Lower lobe of right lung (tissue), 2 donors: Measurements from ENCODE around the gene CHD5. TPM values are rescaled to one million over a fixed set of nuclear protein-coding genes. Genes with fewer than 3 reads are reported as not detected.
"Not testable (repeated sequence)": the region's sequence is repeated elsewhere in the genome, so short reads cannot be mapped to it uniquely, and the experiment has no call there.

ENCODE experiments used
- ATAC-seq, 2 donors: fragments of 200-7000 bp; cut with Tn5 transposase; one replicate each; pipeline ENCODE4 v1.9.1; 2020 to 2022; ENCODE audit warnings: mild to moderate bottlenecking in 2 of 2, moderate library complexity in 2 of 2
- DNase-seq: peaks from one replicate; pipeline ENCODE4 v3.0.0-alpha.2; 2020
- H3K27ac ChIP-seq: fragments of 200-600 bp; one replicate; pipeline ENCODE4 v1.8.0; 2022
- H3K27me3 ChIP-seq: fragments of 200-600 bp; one replicate; pipeline ENCODE4 v1.8.0; 2022; ENCODE audit warnings: low read depth
- H3K36me3 ChIP-seq: fragments of 200-600 bp; one replicate; pipeline ENCODE4 v1.8.0; 2022; ENCODE audit warnings: mild to moderate bottlenecking
- H3K4me1 ChIP-seq: fragments of 200-600 bp; one replicate; pipeline ENCODE4 v1.8.0; 2022
- H3K4me3 ChIP-seq: fragments of 200-600 bp; one replicate; pipeline ENCODE4 v1.8.0; 2022; ENCODE audit warnings: mild to moderate bottlenecking
- H3K9me3 ChIP-seq: fragments of 200-600 bp; one replicate; pipeline ENCODE4 v1.8.0; 2022
- intact Hi-C: fragments of 100-400 bp; cut with DNase I; formaldehyde crosslinking; loops from one replicate; pipeline ENCODE4 v1.11.0; 2022
- total RNA-seq: library from RNA; stranded (reverse); fragmentation: NEBNext Ultra II Directional; extraction: Animal tissue kit (Norgen Biotek cat#: 25700); gene quantifications from one replicate; pipeline ENCODE4 v1.2.1, GENCODE V29; 2021
- TF ChIP-seq, protein P1 (sequence below): fragments of 200-600 bp; IDR thresholded peaks from one replicate; pipeline ENCODE4 v1.8.0; 2022; ENCODE audit warnings: antibody characterized with exemption, mild to moderate bottlenecking
- donor health status: DM: no; HTN: yes; CAD: no; lungs with severe emphysema.

CHD5 gene
- total RNA-seq, 1 donor from 2014 or later, result 0.56 TPM

DNA sequence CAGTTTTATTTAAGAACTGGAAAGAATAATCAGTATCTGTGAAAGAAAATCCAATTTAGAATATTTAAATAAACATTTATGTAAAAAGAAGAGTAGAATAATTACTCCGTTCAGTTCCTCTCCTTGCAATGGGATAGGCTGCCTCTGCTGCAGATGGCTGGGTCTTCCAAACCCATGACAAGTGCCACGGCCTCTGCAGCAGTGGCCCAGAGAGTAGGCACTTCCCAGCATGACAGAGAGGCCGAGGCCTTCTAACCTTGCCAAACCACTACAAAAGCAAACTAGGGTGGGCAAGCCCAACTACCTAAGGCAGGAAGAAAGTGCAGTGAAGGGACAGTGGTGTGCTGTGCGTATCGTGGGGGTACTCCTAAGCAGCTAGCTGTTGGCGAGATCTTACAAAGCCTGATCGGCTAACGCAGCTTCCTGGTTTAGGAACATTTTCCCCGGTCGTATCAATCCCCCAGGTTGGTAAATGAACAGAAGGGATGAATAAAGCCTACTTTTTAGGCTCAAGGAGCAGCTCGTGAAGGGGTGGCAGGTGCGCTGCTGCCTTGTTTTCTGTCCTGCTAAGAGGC lies 41.2 kb upstream of the CHD5 start:
- peaks cover 46% of the 10 kb centered on the region for H3K36me3 ChIP-seq
- TF ChIP-seq, protein P1, sequence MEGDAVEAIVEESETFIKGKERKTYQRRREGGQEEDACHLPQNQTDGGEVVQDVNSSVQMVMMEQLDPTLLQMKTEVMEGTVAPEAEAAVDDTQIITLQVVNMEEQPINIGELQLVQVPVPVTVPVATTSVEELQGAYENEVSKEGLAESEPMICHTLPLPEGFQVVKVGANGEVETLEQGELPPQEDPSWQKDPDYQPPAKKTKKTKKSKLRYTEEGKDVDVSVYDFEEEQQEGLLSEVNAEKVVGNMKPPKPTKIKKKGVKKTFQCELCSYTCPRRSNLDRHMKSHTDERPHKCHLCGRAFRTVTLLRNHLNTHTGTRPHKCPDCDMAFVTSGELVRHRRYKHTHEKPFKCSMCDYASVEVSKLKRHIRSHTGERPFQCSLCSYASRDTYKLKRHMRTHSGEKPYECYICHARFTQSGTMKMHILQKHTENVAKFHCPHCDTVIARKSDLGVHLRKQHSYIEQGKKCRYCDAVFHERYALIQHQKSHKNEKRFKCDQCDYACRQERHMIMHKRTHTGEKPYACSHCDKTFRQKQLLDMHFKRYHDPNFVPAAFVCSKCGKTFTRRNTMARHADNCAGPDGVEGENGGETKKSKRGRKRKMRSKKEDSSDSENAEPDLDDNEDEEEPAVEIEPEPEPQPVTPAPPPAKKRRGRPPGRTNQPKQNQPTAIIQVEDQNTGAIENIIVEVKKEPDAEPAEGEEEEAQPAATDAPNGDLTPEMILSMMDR, result no peak
- ATAC-seq, result no peak

DNA sequence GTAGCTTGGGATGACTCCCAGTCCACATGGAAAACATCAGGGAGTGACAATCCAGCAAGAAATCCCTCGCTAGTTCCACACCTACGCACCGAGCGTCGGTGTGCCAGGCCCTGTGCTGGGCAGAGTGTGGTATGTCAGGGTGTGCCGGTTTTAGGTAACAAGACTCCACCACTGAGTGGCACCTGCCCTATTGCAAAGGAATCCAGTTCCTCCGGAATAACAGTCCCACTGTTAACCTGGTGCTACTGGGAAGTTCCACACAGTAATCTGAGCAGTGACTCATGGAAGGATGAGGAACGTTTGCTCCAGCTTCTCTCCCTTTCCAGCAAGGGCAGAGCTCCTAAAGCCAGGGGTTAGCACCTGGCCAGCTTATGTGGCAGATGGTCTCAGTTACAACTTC lies 40.1 kb upstream of the CHD5 start:
- TF ChIP-seq, protein P1, result no peak
- peak; percentile 52 to 80 for ATAC-seq
- Histone ChIP-seq H3K4me1 (peaks cover 7% of the 10 kb centered on the region), H3K36me3 (peaks cover 36% of the 10 kb centered on the region), H3K27me3 (no peaks in the 10 kb centered on the region), H3K4me3 (no peak overlapping the region), H3K27ac (no peak overlapping the region), H3K9me3 (no peaks in the 10 kb centered on the region)
- intact Hi-C loops, result no loop called here
- no peak for DNase-seq

More for the DNA sequence above, 41.2 kb upstream of the CHD5 start:
- H3K4me1 ChIP-seq, result peaks cover 7% of the 10 kb centered on the region
- no peaks in the 10 kb centered on the region for H3K9me3 ChIP-seq
- no peak overlapping the region for H3K27ac ChIP-seq
- intact Hi-C loops, result no loop called here
- no peaks in the 10 kb centered on the region for H3K27me3 ChIP-seq
- DNase-seq, result no peak
- H3K4me3 ChIP-seq, result no peak overlapping the region

DNA sequence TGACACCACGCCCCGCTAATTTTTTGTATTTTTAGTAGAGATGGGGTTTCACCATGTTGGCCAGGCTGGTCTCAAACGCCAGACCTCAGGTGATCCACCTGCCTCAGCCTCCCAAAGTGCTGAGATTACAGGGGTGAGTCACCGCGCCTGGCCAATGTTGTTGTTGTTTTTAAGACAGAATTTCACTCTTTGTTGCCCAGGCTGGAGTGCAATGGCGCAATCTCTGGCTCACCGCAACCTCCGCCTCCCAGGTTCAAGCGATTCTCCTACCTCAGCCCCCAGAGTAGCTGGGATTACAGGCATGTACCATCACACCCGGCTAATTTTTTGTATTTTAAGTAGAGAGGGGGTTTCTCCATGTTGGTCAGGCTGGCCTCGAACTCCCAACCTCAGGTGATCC lies 39.5 kb upstream of the CHD5 start:
- H3K27me3 ChIP-seq, H3K4me3 ChIP-seq, H3K27ac ChIP-seq, H3K4me1 ChIP-seq, H3K9me3 ChIP-seq, DNase-seq, intact Hi-C loops, ATAC-seq: not testable (repeated sequence)
- peaks cover 30% of the 10 kb centered on the region for H3K36me3 ChIP-seq

DNA sequence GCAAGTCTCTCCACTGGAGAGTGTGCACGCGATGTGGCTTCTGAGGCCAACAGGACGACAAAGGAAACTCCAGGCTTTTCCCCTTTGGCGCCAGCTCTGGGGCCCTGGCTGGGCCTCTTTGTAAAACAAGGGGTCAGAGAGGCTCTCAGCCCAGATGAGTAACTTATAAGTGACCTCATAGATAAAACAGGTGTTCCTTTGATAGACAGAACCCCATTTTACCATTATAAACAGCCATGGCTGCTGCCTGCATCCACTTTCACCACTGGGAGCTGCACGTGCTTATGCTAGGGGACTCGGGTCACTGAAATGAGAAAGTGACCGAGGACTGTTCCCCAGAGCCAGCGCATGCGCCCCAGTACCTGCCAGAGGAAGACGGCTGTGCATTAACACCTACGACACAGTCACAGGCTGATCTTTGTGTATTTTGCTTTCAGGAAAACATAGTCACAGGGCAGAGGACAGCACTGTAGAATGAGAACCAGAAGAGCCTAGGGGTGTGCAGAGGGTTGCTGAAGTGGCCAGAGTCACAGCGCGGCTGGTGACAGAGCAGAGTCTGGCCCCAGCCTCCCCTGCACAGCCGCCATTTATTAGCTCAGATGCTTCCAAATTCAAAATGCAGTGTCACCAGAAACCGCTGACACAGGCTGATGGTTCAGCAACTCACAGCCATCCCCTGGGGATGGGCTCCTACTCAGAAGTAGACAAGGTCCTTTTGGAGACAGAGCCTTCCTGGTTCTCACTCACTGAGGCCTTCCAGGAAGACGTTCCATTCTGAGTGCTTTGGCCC lies 38.4 kb upstream of the CHD5 start:
- ATAC-seq (peak; percentile 5 to 45), DNase-seq (no peak)
- H3K4me3 ChIP-seq, result no peak overlapping the region
- intact Hi-C loops, result no loop called here
- H3K27me3 ChIP-seq, result no peaks in the 10 kb centered on the region
- H3K4me1 ChIP-seq, result peaks cover 7% of the 10 kb centered on the region
- no peak overlapping the region for H3K27ac ChIP-seq
- TF ChIP-seq, protein P1, result no peak
- peaks cover 19% of the 10 kb centered on the region for H3K36me3 ChIP-seq
- no peaks in the 10 kb centered on the region for H3K9me3 ChIP-seq

DNA sequence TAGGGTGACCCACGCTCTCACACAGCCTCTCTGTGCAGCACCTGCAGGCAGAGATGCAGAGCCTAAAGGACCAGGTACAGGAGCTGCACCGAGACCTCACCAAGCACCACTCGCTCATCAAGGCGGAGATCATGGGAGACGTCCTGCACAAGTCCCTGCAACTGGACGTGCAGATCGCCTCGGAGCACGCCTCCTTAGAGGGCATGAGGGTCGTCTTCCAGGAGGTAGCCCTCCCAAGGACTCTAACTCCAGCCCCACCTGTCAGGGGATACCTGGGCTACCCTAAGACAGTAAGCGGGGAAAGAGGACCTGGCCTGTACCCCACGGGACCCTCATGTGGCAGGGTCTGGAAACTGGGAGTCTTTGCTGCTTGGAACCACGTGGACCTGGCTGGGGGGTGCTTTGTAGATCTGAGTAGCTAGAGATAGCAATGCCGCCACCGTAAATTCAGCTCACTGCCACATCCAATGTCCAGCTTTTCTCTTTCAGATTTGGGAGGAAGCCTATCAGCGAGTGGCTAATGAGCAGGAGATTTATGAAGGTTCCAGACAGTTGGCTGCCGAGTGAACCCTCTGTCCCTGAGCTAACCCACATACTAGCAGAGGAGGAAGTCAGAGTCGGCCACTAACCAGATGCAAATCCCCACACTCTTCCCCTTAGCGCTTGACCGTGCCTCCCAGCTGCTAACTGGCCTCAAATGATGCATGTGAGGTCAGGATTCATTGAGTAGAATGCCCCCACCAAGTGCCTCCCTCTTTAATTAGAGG lies 32.3 kb upstream of the CHD5 start:
- no peaks in the 10 kb centered on the region for H3K36me3 ChIP-seq
- H3K9me3 ChIP-seq, result no peaks in the 10 kb centered on the region
- TF ChIP-seq, protein P1, result no peak
- no peak overlapping the region for H3K27ac ChIP-seq
- DNase-seq (no peak), ATAC-seq (no peak)
- peaks cover 14% of the 10 kb centered on the region for H3K4me1 ChIP-seq
- H3K4me3 ChIP-seq, result no peak overlapping the region
- intact Hi-C loops, result no loop called here
- H3K27me3 ChIP-seq, result peaks cover 9% of the 10 kb centered on the region
